HG02588 (cell line): Measurements from ENCODE around the gene MYPOP.

Experiments used
- ATAC-seq: cut with Tn5 transposase; IDR thresholded peaks from one replicate; pipeline ENCODE4 v1.9.1; 2021; ENCODE audit warnings: mild to moderate bottlenecking, moderate library complexity; ENCODE audit not compliant: unreplicated experiment

The MYPOP gene

GRCh38 chr19:45865269-45865948 is 37.0 kb downstream of the MYPOP start:
- no peak for ATAC-seq

- ATAC-seq: no peak
Observed at GRCh38 chr19:45864629-45865082, 37.8 kb downstream of the MYPOP start.

GRCh38 chr19:45863840-45864628 is 38.4 kb downstream of the MYPOP start, which contains the start of gene FOXA3:
Gene FOXA3 (plus strand): TSS chr19:45864326. CDS start chr19:45864457, 131 bp downstream.
- no peak for ATAC-seq

GRCh38 chr19:45863335-45863839 is 39.0 kb downstream of the MYPOP start:
- ATAC-seq: no peak

GRCh38 chr19:45862564-45863334 is 39.7 kb downstream of the MYPOP start, which contains the start of gene SYMPK:
Gene SYMPK (minus strand): TSS chr19:45863147. CDS start chr19:45854495, 8,652 bp downstream.
- peak; percentile 89 for ATAC-seq

GRCh38 chr19:45862271-45862563 is 40.2 kb downstream of the MYPOP start:
- ATAC-seq: no peak

GRCh38 chr19:45860359-45861259 is 41.8 kb downstream of the MYPOP start:
- no peak for ATAC-seq

- no peak for ATAC-seq
Observed at GRCh38 chr19:45854167-45854778, 48.1 kb downstream of the MYPOP start.

- no peak for ATAC-seq
Observed at GRCh38 chr19:45852983-45853382, 49.4 kb downstream of the MYPOP start.

- ATAC-seq: no peak
Observed at GRCh38 chr19:45852145-45852750, 50.2 kb downstream of the MYPOP start.

GRCh38 chr19:45848922-45849321 is 53.5 kb downstream of the MYPOP start:
- no peak for ATAC-seq

GRCh38 chr19:45847663-45848062 is 54.8 kb downstream of the MYPOP start:
- no peak for ATAC-seq

- ATAC-seq: no peak
Observed at GRCh38 chr19:45842198-45842597, 60.2 kb downstream of the MYPOP start.
